ENCODE measurements around the gene TOMM34.
A peak's percentile ranks its signal among the peaks of the same experiment; 100 is the strongest.

TOMM34 gene

GRCh38 chr20:44960103-44960852 lies at the start of gene TOMM34:
Gene TOMM34 (minus strand): TSS chr20:44960397. CDS start chr20:44960333, 64 bp downstream.
- peak; percentile 64 for DNase-seq

GRCh38 chr20:45008521-45009049 lies 48.4 kb upstream of the TOMM34 start:
- DNase-seq: no peak

GRCh38 chr20:44997668-44998067 lies 37.5 kb upstream of the TOMM34 start:
- DNase-seq: no peak

GRCh38 chr20:44997171-44997570 lies 37.0 kb upstream of the TOMM34 start:
- no peak for DNase-seq

GRCh38 chr20:44993343-44993742 lies 33.1 kb upstream of the TOMM34 start:
- DNase-seq: no peak

GRCh38 chr20:44990957-44991356 lies 30.8 kb upstream of the TOMM34 start:
- no peak for DNase-seq

- no peak for DNase-seq
Measured at GRCh38 chr20:44990425-44990824, 30.2 kb upstream of the TOMM34 start.

GRCh38 chr20:44988631-44989171 lies 28.5 kb upstream of the TOMM34 start:
- DNase-seq: no peak

GRCh38 chr20:44983093-44983674 lies 23.0 kb upstream of the TOMM34 start:
- no peak for DNase-seq

GRCh38 chr20:44981736-44982406 lies 21.7 kb upstream of the TOMM34 start:
- DNase-seq: no peak

- no peak for DNase-seq
Measured at GRCh38 chr20:44979090-44979621, 19.0 kb upstream of the TOMM34 start.

GRCh38 chr20:44976698-44977097 lies 16.5 kb upstream of the TOMM34 start:
- no peak for DNase-seq

- no peak for DNase-seq
Measured at GRCh38 chr20:44973053-44973452, 12.9 kb upstream of the TOMM34 start.

- peak; percentile 23 for DNase-seq
Measured at GRCh38 chr20:44970243-44970757, 10.1 kb upstream of the TOMM34 start.

GRCh38 chr20:44969300-44969894 lies 9.2 kb upstream of the TOMM34 start:
- DNase-seq: no peak

- no peak for DNase-seq
Measured at GRCh38 chr20:44967207-44967807, 7.1 kb upstream of the TOMM34 start.

GRCh38 chr20:44966030-44966961 lies 6.1 kb upstream of the TOMM34 start, which contains the start of gene STK4:
Gene STK4 (plus strand): TSS chr20:44966512. CDS start chr20:44966569, 57 bp downstream.
- peak; percentile 60 for DNase-seq

- DNase-seq: no peak
Measured at GRCh38 chr20:44965651-44966029, 5.4 kb upstream of the TOMM34 start.

GRCh38 chr20:44963325-44964215 lies 3.4 kb upstream of the TOMM34 start:
- DNase-seq: no peak

GRCh38 chr20:44962483-44962882 lies 2.3 kb upstream of the TOMM34 start:
- no peak for DNase-seq

All from DMS79 treated with DMSO at 0.1 percent for 48 hours (cell line).